ENCODE measurements around the gene TNFAIP8.

- TF ChIP-seq CTCF (IDR thresholded peaks at IDR 0.05; ENCODE audit: low read depth, low read length) (no peak), EZH2phosphoT487 (IDR thresholded peaks at IDR 0.05; ENCODE audit: low read depth) (no peak)
These were observed 23.3 kb downstream of the TNFAIP8 start for GRCh38 chr5:119379096-119379495.

Data from OCI-LY3 (cell line).